GM18951 (cell line): ENCODE results near the gene CEPT1.

Experiments used
- POLR2A ChIP-seq: IDR thresholded peaks from 4 replicates; pipeline ENCODE4 v1.6.1; 2011; ENCODE audit warnings: mild to moderate bottlenecking; ENCODE audit not compliant: insufficient read length, insufficient read depth; ENCODE audit errors: extremely low read depth
- in situ Hi-C: fragments of 300-500 bp; cut with MboI; formaldehyde crosslinking; loops from one replicate; pipeline ENCODE4 v1.12.0; 2022; ENCODE audit warnings: low sequenced_read_pairs, mixed read lengths, inconsistent platforms; ENCODE audit not compliant: unreplicated experiment

CEPT1 gene

GRCh38 chr1:111216751-111217150, 76.7 kb downstream of the CEPT1 start:
- in situ Hi-C loops = no loop called here
- no peak for TF ChIP-seq POLR2A

- TF ChIP-seq POLR2A = no peak
- in situ Hi-C loops = no loop called here
Measured at GRCh38 chr1:111217183-111217910, 77.3 kb downstream of the CEPT1 start.

DNA sequence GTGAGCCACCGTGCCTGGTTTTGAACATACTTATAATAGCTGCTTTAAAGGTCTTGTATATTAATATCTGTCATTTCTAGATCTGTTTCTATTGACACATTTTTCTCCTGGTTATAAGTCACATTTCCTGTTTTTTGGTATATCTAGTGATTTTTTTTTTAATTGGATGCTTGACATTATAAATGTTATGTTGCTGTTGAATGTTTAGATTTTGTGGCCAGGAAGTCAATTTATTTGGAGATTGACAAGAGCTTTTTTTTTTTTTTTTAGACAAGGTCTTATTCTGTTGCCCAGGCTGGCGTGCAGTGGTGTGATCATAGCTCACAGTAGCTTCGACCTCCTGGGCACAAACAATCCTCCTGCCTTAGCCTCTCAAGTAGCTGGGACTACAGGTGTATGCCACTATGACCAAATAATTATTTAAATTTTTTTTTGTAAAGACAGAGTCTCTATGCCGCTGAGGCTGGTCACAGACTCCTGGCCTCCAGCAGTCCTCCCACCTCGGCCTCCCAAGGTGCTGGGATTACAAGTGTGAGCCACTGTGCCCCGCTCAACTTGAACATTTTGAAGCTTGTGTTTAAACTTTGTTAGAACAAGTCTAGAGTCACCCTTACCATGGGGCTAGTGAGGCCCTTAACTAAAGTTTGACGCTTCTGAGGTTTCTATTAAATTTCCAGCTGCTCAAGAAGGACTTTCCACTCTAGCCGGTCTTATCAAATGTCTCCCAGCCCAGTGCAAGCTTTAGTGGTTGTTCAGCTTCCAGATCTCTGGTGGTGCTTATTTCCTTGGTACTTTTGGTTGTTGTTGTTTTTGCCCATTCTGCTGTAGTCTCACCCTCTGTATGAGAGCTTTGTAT, 78.9 kb downstream of the CEPT1 start:
- TF ChIP-seq POLR2A = no peak
- in situ Hi-C loops = no loop called here

DNA sequence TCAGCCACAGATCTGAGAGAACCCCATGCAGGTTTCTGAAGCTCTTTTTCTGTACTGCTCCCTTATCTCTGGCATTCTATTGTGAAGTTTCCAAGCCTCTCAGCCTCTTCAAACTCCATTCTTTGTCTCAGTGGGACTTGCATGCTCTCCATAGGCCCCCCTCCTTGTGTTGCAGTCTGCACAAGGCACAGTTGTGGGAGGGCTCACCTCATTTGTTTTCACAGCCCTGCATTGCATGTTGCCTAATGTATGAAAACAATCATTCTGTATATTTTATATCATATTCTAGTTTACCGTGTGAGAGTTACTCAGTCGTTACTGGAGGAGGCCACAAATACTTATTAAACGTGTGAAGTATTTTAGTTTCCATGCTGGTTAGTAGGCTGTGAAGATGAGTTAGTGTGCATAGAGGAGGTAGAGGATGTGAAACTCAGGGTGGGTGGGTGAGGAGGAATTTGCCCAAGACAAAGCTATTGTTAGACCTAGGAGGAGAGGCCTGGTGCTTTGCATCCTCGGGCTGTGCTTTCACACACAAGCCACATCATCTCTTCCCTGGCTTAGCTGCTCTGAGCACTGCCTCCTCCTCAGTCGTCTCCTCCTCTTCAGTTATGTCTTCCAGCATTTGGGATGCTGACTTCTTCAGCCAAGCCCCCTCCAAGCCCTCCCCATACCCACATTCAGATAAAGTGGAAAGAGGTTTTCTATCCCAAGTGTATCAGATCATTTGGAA, 79.7 kb downstream of the CEPT1 start:
- peak; percentile 62 for TF ChIP-seq POLR2A
- in situ Hi-C loops = loop anchor here (10.0 kb wide), 1 partner anchor 185 kb away; no protein-coding TSS in a partner anchor

DNA sequence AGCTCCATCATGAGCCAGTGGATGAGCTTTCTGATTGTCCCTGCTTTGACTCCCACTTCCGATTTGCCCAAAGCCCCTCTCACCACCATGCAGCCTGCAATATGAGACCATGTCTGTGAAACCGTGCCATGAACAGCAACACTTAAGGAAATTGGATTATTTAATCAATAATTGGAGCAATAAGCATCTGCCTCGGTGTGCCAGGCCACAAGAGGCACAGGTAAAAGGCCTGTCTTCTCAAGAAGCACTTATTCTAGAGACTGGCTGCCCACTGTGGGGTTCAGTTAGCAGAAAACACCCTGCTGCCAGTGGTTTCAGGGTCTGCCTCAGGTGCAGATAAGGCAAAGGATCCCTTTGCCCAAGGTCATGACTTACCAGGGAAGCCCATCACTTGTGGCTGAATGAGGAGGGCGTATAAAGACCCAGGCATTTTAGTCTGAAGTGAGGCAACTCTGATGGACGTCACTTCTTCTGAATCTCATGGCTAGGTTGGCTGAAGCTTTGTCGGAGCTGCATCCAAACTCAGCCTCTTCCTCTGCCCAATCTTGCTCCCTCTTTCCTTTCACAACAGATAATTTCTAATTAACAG, 80.4 kb downstream of the CEPT1 start:
- in situ Hi-C loops = loop anchor here (10.0 kb wide), 1 partner anchor 184 kb away; no protein-coding TSS in a partner anchor
- no peak for TF ChIP-seq POLR2A

DNA sequence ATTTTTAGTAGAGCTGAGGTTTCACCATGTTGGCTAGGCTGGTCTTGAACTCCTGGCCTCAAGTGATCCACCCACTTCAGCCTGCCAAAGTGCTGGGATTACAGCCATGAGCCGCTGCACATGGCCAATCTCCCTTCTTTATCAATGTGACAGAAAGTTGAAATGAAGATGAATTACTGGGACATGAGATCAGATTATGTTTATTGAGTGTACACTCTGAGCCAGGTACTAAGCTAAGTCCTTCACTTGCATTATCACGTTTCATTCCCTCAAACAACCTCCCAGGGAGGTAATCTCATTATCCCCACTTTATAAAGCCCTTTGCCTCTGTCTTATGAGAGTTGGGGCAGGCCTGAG, 81.2 kb downstream of the CEPT1 start:
- in situ Hi-C loops = loop anchor here (10.0 kb wide), 1 partner anchor 184 kb away; no protein-coding TSS in a partner anchor
- no peak for TF ChIP-seq POLR2A

- no peak for TF ChIP-seq POLR2A
- in situ Hi-C loops = loop anchor here (10.0 kb wide), 1 partner anchor 183 kb away; no protein-coding TSS in a partner anchor
Measured at GRCh38 chr1:111221633-111222291, 81.7 kb downstream of the CEPT1 start.

GRCh38 chr1:111222308-111223125, 82.5 kb downstream of the CEPT1 start:
- TF ChIP-seq POLR2A = no peak
- in situ Hi-C loops = loop anchor here (10.0 kb wide), 1 partner anchor 182 kb away; no protein-coding TSS in a partner anchor

DNA sequence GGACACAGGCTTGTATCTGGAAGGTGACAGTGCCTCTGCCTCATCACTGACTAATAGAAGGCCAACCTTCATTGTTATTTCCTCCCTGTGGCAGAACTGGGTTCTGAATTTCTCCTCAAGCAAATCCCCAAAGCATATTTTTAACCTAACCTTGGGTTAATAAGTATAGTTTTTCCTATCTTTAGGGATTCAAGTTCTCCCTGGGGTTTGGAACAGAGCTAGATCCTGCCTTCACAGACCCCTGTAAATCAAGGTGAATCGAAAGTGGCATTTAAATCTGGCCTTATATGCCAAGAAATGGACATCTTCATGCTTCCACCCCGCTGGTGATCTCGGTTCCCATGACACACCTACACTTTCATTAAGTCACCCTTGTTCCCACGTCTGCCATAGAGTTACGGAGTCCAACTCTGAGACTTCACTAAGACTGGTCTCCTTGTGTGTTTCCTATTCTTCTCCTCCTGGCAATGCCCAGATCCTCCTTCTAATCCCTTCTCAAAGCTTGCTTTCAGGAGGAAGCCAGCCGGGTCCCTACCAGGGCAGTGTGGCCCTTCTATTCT, 83.2 kb downstream of the CEPT1 start:
- in situ Hi-C loops = loop anchor here (10.0 kb wide), 1 partner anchor 182 kb away; no protein-coding TSS in a partner anchor
- peak; percentile 15 for TF ChIP-seq POLR2A

GRCh38 chr1:111225091-111225490, 85.1 kb downstream of the CEPT1 start:
- no peak for TF ChIP-seq POLR2A
- in situ Hi-C loops = loop anchor here (5.0 to 25.0 kb wide), 3 partner anchors 107 to 537 kb away; partner anchors contain the start of gene DDX20
